Measurements from ENCODE around the gene COL4A2.

COL4A2 gene

DNA sequence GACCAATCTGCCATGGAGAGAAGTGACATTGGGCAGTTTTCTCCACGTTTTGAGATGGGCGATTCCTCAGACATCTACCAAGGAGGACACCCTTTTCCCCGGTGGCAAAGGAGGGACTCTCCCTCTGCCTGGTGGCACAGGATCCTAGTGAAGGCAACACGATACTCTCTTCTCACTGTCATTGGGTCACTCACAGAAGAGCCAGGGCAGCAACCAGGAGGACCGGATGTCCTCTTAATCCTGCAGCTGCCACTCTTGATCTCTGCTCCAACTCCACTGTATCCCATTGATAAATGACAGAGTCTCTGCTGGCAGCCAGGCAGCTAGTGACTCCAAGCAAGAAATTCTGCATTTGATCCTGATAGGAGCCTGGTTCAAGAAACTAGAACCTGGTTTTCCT, 42.2 kb downstream of the COL4A2 start:
- POLR2A ChIA-PET, result no interaction called here
- no peak for DNase-seq (ENCODE audit: extremely low spot score)
- CTCF ChIA-PET, result interaction anchor here (0.7 kb wide), 1 partner anchor 17 kb away, joined by 4 read pairs; no protein-coding TSS in a partner anchor
- TF ChIP-seq ELF4 (IDR thresholded peaks at IDR 0.05) (no peak), ARNT (IDR thresholded peaks at IDR 0.05) (no peak), HDGF (IDR thresholded peaks at IDR 0.05; ENCODE audit: borderline replicate concordance) (no peak), FOXK2 (IDR thresholded peaks at IDR 0.05) (no peak), LEF1 (IDR thresholded peaks at IDR 0.05; ENCODE audit: borderline replicate concordance) (no peak), FOXA1 (IDR thresholded peaks at IDR 0.05) (no peak), SP1 (IDR thresholded peaks at IDR 0.05) (no peak), BHLHE40 (IDR thresholded peaks at IDR 0.05; ENCODE audit: borderline replicate concordance) (no peak), L3MBTL2 (conservative IDR thresholded peaks at IDR 0.05) (no peak), CTBP1 (IDR thresholded peaks at IDR 0.05; ENCODE audit: borderline replicate concordance) (no peak), FOXM1 (IDR thresholded peaks at IDR 0.05; ENCODE audit: borderline replicate concordance) (no peak), SUZ12 (IDR thresholded peaks at IDR 0.05) (no peak), TARDBP (IDR thresholded peaks at IDR 0.05) (no peak), NFRKB (IDR thresholded peaks at IDR 0.05) (no peak), ZNF384 (IDR thresholded peaks at IDR 0.05) (no peak)
- TF ChIP-seq, protein P1, sequence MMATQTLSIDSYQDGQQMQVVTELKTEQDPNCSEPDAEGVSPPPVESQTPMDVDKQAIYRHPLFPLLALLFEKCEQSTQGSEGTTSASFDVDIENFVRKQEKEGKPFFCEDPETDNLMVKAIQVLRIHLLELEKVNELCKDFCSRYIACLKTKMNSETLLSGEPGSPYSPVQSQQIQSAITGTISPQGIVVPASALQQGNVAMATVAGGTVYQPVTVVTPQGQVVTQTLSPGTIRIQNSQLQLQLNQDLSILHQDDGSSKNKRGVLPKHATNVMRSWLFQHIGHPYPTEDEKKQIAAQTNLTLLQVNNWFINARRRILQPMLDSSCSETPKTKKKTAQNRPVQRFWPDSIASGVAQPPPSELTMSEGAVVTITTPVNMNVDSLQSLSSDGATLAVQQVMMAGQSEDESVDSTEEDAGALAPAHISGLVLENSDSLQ (IDR thresholded peaks at IDR 0.05), result no peak

DNA sequence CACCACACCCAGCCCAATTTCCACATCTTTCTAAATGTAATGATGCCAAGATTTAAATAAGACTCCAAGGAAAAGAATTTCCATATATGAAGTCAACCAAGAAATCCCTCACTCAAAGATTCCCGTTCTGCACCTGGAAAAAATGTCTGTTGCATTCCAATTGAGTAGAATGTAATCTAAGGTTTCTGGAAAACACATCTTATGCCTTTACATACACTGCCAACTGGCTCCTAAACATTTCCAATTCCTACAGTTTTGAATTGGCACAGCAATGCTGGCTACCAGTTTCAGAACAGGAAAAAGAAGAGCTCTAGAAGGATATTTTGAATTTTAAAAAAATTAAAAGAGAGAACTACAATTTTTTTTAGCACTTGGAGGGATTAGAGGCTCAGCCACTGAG, 43.0 kb downstream of the COL4A2 start:
- CTCF ChIA-PET, result interaction anchor here (0.7 kb wide), 1 partner anchor 18 kb away, joined by 4 read pairs; no protein-coding TSS in a partner anchor
- no peak for DNase-seq (ENCODE audit: extremely low spot score)
- POLR2A ChIA-PET, result no interaction called here
- TF ChIP-seq FOXM1 (IDR thresholded peaks at IDR 0.05; ENCODE audit: borderline replicate concordance) (no peak), BHLHE40 (IDR thresholded peaks at IDR 0.05; ENCODE audit: borderline replicate concordance) (no peak), L3MBTL2 (conservative IDR thresholded peaks at IDR 0.05) (no peak), FOXA1 (IDR thresholded peaks at IDR 0.05) (no peak), SP1 (IDR thresholded peaks at IDR 0.05) (no peak), ZNF384 (IDR thresholded peaks at IDR 0.05) (no peak), CTBP1 (IDR thresholded peaks at IDR 0.05; ENCODE audit: borderline replicate concordance) (no peak), ELF4 (IDR thresholded peaks at IDR 0.05) (no peak), SUZ12 (IDR thresholded peaks at IDR 0.05) (no peak), FOXK2 (IDR thresholded peaks at IDR 0.05) (no peak), HDGF (IDR thresholded peaks at IDR 0.05; ENCODE audit: borderline replicate concordance) (no peak), LEF1 (IDR thresholded peaks at IDR 0.05; ENCODE audit: borderline replicate concordance) (no peak), TARDBP (IDR thresholded peaks at IDR 0.05) (no peak), ARNT (IDR thresholded peaks at IDR 0.05) (no peak), NFRKB (IDR thresholded peaks at IDR 0.05) (no peak)
- TF ChIP-seq, protein P1 (IDR thresholded peaks at IDR 0.05), result no peak

DNA sequence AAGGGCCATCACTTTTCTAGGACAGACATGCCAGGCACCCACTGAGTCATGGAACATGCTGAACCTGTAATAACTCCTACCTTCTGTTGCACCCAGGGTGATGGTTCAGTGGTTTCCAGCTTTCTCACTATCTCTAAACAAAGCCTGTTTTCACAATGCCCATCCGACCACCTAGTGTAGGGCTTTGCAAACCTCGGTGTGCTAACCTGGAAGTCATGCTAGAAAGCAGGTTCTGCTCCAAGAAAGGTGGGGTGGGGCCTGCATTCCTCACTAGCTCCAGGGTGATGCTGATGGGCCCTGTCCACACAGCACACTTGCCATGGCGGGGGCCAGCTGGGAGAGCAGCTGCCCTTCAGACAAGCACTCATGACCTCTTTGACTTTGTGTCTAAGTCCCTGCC, 43.4 kb downstream of the COL4A2 start:
- POLR2A ChIA-PET, result no interaction called here
- TF ChIP-seq, protein P1 (IDR thresholded peaks at IDR 0.05), result no peak
- TF ChIP-seq ARNT (IDR thresholded peaks at IDR 0.05), result no peak
- no peak for TF ChIP-seq NFRKB (IDR thresholded peaks at IDR 0.05)
- no peak for TF ChIP-seq SP1 (IDR thresholded peaks at IDR 0.05)
- no peak for TF ChIP-seq CTBP1 (IDR thresholded peaks at IDR 0.05; ENCODE audit: borderline replicate concordance)
- no peak for TF ChIP-seq L3MBTL2 (conservative IDR thresholded peaks at IDR 0.05)

DNA sequence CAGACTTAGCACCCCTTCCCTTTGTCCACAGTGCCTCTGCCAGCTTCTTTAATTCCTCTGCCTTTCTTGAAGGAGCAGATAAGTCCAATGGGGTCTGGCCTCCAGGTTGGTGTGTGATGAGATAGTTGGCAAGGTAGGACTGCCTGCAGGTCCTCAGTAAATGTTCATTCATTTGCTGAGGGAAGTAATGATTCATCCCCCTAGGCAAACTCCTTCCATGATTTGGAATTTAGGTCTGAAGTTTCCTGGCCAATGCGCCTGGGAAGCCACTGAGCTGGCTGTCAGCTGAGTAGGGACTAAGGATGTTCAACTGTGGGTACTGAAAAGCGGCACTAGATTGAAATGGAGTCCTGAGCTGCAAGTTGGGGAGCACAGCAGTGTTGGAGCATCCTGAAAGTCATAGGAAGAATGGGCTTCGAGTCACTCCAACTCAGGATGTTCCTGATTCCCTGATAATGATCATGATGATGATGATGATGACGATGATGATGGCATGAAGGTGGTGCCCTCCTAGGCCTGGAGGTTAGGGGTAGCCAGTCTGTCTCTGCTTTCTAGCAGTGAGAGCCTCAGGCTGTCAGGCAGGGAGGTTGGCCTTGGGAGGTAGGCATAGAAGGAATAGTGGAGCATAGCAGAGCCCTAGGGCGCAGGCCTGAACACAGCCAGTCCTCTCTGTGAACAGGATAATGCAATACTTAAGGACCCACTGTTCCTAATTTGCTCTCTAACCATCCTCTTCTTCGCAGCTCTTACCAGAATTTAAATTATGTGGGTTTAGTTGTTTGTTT, 44.7 kb downstream of the COL4A2 start:
- ChIA-PET POLR2A (interaction anchor here (0.8 kb wide), 1 partner anchor 45 kb away, joined by 3 read pairs; the partner anchor contains the start of genes COL4A1 and COL4A2), CTCF (interaction anchor here (0.6 to 1.2 kb wide), 3 partner anchors 8 to 46 kb away, joined by 3 to 4 read pairs (median 4); no protein-coding TSS in a partner anchor)
- no peak for TF ChIP-seq LEF1 (IDR thresholded peaks at IDR 0.05; ENCODE audit: borderline replicate concordance)
- TF ChIP-seq, protein P1 (IDR thresholded peaks at IDR 0.05), result no peak
- no peak for TF ChIP-seq TARDBP (IDR thresholded peaks at IDR 0.05)
- TF ChIP-seq CTBP1 (IDR thresholded peaks at IDR 0.05; ENCODE audit: borderline replicate concordance), result no peak
- TF ChIP-seq L3MBTL2 (conservative IDR thresholded peaks at IDR 0.05), result no peak
- TF ChIP-seq BHLHE40 (IDR thresholded peaks at IDR 0.05; ENCODE audit: borderline replicate concordance), result no peak
- TF ChIP-seq FOXK2 (IDR thresholded peaks at IDR 0.05), result no peak
- TF ChIP-seq FOXM1 (IDR thresholded peaks at IDR 0.05; ENCODE audit: borderline replicate concordance), result no peak
- TF ChIP-seq NFRKB (IDR thresholded peaks at IDR 0.05), result no peak
- TF ChIP-seq SP1 (IDR thresholded peaks at IDR 0.05), result no peak
- TF ChIP-seq FOXA1 (IDR thresholded peaks at IDR 0.05), result no peak
- no peak for DNase-seq (ENCODE audit: extremely low spot score)

More for the DNA sequence above, 43.4 kb downstream of the COL4A2 start:
- CTCF ChIA-PET, result interaction anchor here (1.2 kb wide), 1 partner anchor 17 kb away, joined by 3 read pairs; no protein-coding TSS in a partner anchor
- DNase-seq (ENCODE audit: extremely low spot score), result no peak

DNA sequence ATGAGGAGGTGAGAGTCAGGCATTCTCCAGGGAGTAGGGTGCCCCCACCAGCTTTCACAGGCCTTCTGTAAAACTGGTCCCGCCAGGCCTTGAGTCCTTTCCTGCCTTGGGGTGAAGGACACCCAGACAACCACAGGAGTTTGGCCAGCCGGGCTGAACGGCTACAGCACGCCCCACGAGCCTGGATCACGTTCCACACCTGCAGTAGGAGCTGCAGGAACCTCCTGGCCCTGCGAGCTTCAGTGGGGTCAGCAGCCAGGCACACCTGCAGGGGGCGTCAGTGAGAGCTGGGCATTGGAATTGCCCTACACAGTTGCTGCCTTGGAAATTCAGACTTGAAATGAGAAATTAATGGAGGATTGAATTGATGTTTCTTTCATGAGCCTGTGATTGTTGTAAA, 45.7 kb downstream of the COL4A2 start:
- CTCF ChIA-PET, result interaction anchor here (0.7 kb wide), 1 partner anchor 47 kb away, joined by 4 read pairs; no protein-coding TSS in a partner anchor
- peak; percentile 17 for DNase-seq (ENCODE audit: extremely low spot score)

More for the DNA sequence above, 45.7 kb downstream of the COL4A2 start:
- POLR2A ChIA-PET, result no interaction called here
- TF ChIP-seq ARNT (IDR thresholded peaks at IDR 0.05), result no peak
- TF ChIP-seq BHLHE40 (IDR thresholded peaks at IDR 0.05; ENCODE audit: borderline replicate concordance), result no peak
- TF ChIP-seq SP1 (IDR thresholded peaks at IDR 0.05), result no peak
- TF ChIP-seq NFRKB (IDR thresholded peaks at IDR 0.05), result no peak
- TF ChIP-seq CTBP1 (IDR thresholded peaks at IDR 0.05; ENCODE audit: borderline replicate concordance), result no peak
- no peak for TF ChIP-seq FOXM1 (IDR thresholded peaks at IDR 0.05; ENCODE audit: borderline replicate concordance)
- TF ChIP-seq FOXA1 (IDR thresholded peaks at IDR 0.05), result no peak
- TF ChIP-seq, protein P1 (IDR thresholded peaks at IDR 0.05), result no peak
- TF ChIP-seq FOXK2 (IDR thresholded peaks at IDR 0.05), result no peak
- TF ChIP-seq ELF4 (IDR thresholded peaks at IDR 0.05), result no peak
- no peak for TF ChIP-seq SUZ12 (IDR thresholded peaks at IDR 0.05)
